NB4 (cell line): ENCODE data around the gene PAQR6.

Experiments used
- DNase-seq: peaks from one replicate; pipeline ENCODE4 v3.0.0; 2010; ENCODE audit warnings: low read depth
- H3K4me3 ChIP-seq: one replicate; pipeline ENCODE4 v1.5.1; 2011; ENCODE audit warnings: mild to moderate bottlenecking, low read depth, low read length, moderate library complexity
- MYC ChIP-seq: IDR thresholded peaks from 2 replicates; pipeline ENCODE4 v1.6.1; 2011; ENCODE audit warnings: low read depth, low read length
- POLR2A ChIP-seq: IDR thresholded peaks from 2 replicates; pipeline ENCODE4 v1.6.1; 2011; ENCODE audit warnings: mild to moderate bottlenecking; ENCODE audit not compliant: insufficient read length; ENCODE audit errors: extremely low read depth
- TF ChIP-seq, protein P1 (sequence below): IDR thresholded peaks from 2 replicates; pipeline ENCODE4 v1.6.1; 2011; ENCODE audit warnings: low read depth, low read length
- TF ChIP-seq, protein P2 (sequence below): IDR thresholded peaks from one replicate; pipeline ENCODE4 v1.5.1; 2012; ENCODE audit warnings: low read depth, low read length

The PAQR6 gene

DNA sequence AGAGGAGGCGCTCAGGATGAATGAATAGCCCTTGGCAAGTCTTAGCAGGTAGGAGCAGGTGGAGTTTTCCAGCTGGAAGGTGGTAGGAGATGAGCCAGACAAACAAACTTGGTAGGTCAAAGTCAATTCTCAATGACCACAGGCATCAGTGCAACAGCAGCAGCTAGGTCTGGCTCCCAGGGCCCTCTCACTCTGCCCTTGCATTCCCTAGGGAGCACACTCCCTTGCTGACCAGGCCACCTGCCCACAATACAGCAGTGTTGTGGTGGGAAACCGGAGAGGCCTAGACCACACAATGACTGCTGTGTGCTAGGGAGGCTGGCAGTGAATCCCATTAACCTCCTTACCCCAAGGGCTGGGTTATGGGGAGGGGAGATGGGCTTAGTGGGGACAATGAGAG lies 13.0 kb upstream of the PAQR6 start:
- TF ChIP-seq MYC = no peak
- no peak overlapping the region for H3K4me3 ChIP-seq
- no peak for DNase-seq

DNA sequence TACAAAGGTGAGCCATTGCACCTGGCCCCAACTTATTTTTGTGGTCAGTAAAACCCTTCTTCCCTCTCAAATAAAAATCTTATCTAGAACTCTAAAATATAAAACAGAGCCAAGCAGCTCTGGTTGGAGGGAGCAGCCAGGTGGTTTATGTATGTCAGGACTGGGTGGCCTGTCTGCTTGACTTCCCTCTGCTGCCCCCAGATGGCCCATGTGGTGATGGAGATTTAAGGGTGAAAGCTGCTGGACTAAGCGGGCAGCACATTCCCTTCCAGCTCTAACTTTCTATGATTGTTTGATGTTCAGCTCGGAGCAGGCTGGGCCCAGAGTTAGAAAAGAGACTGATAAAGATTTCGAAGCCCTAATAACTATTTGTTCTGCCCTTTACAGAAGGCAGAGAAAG lies 11.9 kb upstream of the PAQR6 start:
- H3K4me3 ChIP-seq = no peak overlapping the region
- TF ChIP-seq MYC (no peak), POLR2A (no peak)
- TF ChIP-seq, protein P1, sequence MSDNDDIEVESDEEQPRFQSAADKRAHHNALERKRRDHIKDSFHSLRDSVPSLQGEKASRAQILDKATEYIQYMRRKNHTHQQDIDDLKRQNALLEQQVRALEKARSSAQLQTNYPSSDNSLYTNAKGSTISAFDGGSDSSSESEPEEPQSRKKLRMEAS = no peak
- TF ChIP-seq, protein P2, sequence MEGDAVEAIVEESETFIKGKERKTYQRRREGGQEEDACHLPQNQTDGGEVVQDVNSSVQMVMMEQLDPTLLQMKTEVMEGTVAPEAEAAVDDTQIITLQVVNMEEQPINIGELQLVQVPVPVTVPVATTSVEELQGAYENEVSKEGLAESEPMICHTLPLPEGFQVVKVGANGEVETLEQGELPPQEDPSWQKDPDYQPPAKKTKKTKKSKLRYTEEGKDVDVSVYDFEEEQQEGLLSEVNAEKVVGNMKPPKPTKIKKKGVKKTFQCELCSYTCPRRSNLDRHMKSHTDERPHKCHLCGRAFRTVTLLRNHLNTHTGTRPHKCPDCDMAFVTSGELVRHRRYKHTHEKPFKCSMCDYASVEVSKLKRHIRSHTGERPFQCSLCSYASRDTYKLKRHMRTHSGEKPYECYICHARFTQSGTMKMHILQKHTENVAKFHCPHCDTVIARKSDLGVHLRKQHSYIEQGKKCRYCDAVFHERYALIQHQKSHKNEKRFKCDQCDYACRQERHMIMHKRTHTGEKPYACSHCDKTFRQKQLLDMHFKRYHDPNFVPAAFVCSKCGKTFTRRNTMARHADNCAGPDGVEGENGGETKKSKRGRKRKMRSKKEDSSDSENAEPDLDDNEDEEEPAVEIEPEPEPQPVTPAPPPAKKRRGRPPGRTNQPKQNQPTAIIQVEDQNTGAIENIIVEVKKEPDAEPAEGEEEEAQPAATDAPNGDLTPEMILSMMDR = no peak
- no peak for DNase-seq

DNA sequence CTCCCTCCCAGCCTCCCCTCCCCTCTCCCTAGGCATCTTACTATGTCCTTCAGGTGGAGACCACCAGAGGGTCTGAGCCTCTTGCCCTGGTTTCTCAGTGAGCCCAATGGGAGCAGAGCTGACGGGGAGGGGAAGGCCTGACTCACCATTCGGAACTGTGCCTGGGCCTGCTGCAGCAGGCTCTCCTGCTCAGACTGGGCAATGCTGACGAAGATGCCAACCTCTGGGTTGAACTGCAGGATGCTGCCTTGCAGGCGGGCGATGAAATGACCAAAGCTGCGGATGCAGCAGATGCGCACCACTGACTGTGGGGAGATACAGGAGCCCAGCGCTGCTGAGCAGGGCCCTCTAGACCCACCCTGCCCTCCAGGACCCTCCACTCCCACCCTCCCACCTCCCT lies 11.0 kb upstream of the PAQR6 start:
- H3K4me3 ChIP-seq = no peak overlapping the region
- DNase-seq = no peak
- TF ChIP-seq, protein P1 = no peak
- no peak for TF ChIP-seq POLR2A
- TF ChIP-seq, protein P2 = no peak
- TF ChIP-seq MYC = no peak

DNA sequence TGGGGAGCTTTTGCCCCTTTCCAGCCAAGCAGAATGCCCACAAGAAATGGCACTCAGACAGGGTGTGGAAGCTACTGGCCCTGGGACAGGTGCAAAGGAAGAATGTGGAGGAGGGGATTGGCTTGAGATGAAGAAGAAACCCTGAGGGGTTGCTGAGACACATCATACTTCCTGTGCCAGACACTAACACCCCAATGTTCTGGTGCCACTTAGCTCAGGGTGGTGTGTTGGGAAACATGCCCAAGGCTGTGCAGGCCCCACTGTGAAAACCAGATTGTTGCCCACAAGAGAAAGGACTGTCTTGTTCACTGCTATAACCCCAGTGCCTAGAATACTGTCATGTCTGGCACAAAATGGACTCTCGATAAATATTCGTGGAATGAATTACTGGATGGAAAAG lies 9.9 kb upstream of the PAQR6 start:
- H3K4me3 ChIP-seq = no peak overlapping the region
- TF ChIP-seq POLR2A (no peak), MYC (no peak)
- TF ChIP-seq, protein P1 = no peak
- TF ChIP-seq, protein P2 = no peak
- DNase-seq = peak; percentile 22

DNA sequence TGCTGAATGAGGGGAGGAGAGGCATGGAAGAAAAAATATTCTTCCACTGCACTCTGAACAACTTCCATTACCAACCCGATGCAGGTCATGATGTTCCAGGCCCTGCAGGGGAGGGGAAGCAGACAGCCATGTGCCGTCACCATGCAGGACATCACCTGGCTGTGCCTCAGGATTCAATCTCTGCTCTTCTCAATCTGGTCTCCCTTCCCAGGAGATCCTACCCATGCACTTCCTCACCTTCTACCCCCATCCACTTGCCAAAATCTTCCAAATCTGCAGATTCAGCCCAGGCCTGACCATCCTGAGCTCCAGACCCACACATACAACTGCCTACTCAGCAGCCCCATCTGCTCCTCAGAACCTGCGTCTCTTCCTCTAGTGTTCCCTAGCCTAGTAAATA lies 5.8 kb upstream of the PAQR6 start:
- H3K4me3 ChIP-seq = no peak overlapping the region
- TF ChIP-seq, protein P2 = no peak
- no peak for TF ChIP-seq POLR2A
- TF ChIP-seq, protein P1 = no peak
- TF ChIP-seq MYC = no peak
- no peak for DNase-seq

DNA sequence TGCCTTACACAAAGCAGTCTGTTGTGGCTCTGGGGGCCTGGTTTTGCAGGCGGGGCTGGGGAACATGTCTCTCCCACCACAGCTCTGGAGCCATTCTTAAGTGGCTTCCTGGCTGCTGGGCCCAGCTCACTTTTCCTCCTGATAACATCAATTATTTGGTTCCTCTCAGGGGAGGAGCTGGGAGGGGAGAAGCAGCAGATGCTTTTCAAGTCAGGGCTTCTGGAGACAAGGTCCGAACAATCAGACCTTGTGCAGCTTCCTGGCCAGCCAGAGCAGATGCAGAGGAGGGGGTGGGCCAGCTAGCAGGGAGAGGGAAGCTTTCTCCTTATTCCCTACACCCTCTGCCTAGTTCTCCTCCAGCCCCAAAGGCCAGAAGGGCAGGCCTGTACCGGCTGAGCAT lies 3.7 kb upstream of the PAQR6 start:
- H3K4me3 ChIP-seq = no peak overlapping the region
- no peak for TF ChIP-seq MYC
- peak; percentile 30 for DNase-seq

DNA sequence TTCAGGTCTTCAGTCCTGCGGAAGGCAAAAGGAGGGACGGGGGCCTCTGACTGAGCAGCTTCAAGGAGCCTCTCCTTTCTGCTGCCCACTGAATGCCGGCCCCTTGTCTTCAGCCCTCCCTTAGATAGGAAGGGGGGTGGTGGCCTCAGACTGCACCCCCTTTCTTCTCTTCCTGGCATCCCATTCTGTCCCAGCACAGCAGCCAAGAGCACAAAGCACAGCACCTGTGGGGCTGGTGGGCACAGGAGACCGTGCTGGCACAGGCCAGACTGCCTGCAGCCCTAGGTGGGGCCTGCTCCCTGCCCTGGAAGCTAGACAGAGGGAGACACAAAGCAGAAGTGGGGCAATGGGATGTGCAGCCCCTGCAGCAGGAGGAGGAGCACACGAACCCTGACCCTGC lies 1.7 kb upstream of the PAQR6 start:
- no peak for TF ChIP-seq MYC
- TF ChIP-seq, protein P2 = no peak
- TF ChIP-seq, protein P1 = no peak
- no peak for TF ChIP-seq POLR2A
- H3K4me3 ChIP-seq = no peak overlapping the region
- no peak for DNase-seq
